GM12872 (cell line): ENCODE data around the gene POLR2E.

ENCODE experiments used
- CTCF ChIP-seq: IDR thresholded peaks from 3 replicates; pipeline ENCODE4 v1.5.1; 2011; ENCODE audit warnings: low read depth, mild to moderate bottlenecking, low read length, moderate library complexity; ENCODE audit not compliant: insufficient read depth

Gene POLR2E

GRCh38 chr19:1085676-1086442 is 9.3 kb downstream of the POLR2E start:
- TF ChIP-seq CTCF: no peak

GRCh38 chr19:1085053-1085658 is 10.0 kb downstream of the POLR2E start:
- no peak for TF ChIP-seq CTCF

DNA sequence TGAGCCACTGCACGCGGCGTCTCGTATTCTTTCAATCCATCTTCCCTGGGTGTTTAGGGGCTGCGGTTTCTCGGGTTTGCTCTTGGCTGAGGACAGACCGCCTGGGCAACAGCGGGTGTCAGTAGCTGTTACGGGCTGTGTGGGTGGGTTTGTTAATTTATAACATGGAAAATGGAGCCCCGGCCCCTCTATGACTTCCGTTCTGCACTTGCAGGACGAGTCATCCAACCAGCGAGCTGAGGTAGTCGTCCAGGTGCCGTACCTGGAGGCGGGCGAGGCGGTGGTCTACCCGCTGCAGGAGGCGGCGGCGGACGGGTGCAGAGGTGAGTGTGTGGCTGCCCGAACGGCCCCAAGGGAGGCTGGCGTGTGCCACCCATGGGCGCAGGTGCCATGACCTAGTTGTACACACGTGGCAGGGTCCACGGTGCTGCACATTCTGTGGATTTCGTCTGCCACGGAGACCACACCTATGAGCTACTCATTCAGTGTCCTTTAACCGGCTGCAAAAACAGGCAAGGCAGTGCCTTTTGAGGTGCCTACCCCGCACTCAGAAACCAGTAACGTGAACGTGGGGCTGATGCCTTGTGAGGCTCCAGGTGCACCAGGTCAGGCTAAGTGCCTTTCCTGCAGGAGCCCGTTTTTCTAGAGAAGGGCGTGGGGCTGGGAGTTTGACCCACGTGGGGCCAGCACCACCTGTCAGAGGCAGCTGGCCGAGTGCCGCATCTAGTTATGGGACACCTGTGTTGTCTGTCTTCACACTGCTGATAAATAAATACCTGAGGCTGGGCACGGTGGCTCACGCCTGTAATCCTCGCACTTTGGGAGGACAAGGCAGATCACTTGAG is 10.9 kb downstream of the POLR2E start:
- no peak for TF ChIP-seq CTCF

DNA sequence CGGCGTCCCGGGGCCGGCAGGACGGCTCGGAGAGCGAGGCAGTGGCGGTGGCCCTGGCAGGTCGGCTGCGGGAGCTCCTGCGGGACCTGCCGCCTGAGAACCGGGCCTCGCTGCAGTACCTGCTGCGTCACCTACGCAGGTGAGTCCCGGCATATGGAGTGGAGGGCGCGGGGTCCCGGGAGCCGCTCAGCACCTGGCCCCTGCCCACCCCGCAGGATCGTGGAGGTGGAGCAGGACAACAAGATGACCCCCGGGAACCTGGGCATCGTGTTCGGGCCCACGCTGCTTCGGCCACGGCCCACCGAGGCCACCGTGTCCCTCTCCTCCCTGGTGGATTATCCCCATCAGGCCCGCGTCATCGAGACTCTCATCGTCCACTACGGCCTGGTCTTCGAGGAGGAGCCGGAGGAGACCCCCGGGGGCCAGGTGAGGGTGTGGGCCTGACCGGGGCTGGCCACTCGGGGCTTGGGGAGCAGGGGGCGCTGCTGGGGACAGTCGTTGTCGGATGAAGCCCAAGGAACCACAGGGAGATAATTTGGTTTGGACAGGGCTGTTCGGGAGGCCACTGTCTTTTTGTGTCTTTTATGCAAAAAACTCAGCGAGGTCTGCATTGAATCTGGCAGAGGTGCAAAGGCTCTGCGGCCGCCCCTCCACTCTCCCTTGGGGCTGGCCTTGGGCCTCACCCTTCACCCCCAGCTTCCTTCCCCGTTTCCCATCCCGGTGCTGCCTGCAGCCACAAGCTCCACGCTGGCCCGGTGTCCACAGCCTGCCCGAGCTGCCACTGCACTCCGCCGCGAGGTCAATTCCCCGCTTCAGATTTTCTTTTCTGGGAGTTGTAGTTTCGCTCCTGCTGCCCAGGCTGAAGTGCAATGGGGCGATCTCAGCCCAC is 12.0 kb downstream of the POLR2E start:
- TF ChIP-seq CTCF: no peak

- TF ChIP-seq CTCF: no peak
These were observed 12.8 kb downstream of the POLR2E start for GRCh38 chr19:1082165-1082927.

DNA sequence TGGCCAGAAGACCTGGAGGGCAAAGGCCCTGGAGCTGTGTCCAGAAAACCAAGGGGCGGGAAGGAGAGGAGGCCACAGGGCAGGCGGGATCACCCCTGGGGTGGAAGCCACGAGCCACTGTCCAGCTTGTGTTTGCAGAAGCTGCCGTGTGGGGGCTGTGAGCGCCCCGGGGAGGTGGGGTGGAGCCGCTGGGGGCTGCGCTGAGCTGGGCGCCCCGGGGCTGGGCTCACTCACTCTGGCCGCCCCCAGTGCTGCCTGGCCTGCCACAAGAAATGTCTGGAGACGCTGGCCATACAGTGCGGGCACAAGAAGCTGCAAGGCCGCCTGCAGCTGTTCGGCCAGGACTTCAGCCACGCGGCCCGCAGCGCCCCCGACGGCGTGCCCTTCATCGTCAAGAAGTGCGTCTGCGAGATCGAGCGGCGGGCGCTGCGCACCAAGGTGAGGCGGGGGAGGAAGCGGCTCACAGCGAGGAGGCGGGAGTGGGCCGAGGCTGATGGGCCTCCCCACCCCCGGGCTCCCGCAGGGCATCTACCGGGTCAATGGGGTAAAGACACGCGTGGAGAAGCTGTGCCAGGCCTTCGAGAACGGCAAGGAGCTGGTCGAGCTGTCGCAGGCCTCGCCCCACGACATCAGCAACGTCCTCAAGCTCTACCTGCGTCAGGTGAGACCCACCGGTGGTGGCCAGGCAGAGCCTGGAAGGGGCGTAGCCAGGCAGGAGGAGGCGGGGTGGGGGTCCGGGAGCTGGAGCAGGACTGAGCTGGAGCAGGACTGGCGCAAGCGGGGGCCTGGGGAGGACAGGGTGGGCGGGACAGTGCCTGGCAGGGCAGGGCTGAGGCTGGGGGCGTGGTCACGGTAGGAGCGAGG is 13.6 kb downstream of the POLR2E start:
- no peak for TF ChIP-seq CTCF
